WTC11 (cell line): ENCODE measurements around the gene MRPS22.

ENCODE experiments used
- ATF1 ChIP-seq: sonication (generic); formaldehyde crosslinking; IDR thresholded peaks from 2 replicates; pipeline ENCODE4 v1.8.1; 2023; ENCODE audit warnings: mild to moderate bottlenecking, moderate library complexity, missing genetic modification reagents
- CREM ChIP-seq: sonication (generic); formaldehyde crosslinking; IDR thresholded peaks from 2 replicates; pipeline ENCODE4 v1.8.1; 2022; ENCODE audit warnings: mild to moderate bottlenecking, missing genetic modification reagents, moderate library complexity
- CTCF ChIP-seq: fragments of 200-600 bp; IDR thresholded peaks from 2 replicates; pipeline ENCODE4 v1.8.0; 2022; ENCODE audit warnings: antibody characterized with exemption
- NR3C1 ChIP-seq: sonication (generic); formaldehyde crosslinking; conservative IDR thresholded peaks from 2 replicates; pipeline ENCODE4 v1.8.1; 2023; ENCODE audit warnings: low read depth, mild to moderate bottlenecking, missing genetic modification reagents
- ZNF138 ChIP-seq: sonication (generic); formaldehyde crosslinking; conservative IDR thresholded peaks from 2 replicates; pipeline ENCODE4 v1.8.1; 2022; ENCODE audit warnings: mild to moderate bottlenecking, moderate library complexity, missing genetic modification reagents
- ZNF232 ChIP-seq: sonication (generic); formaldehyde crosslinking; IDR thresholded peaks from 2 replicates; pipeline ENCODE4 v1.8.0; 2022; ENCODE audit warnings: mild to moderate bottlenecking, missing genetic modification reagents
- TF ChIP-seq, protein P1 (sequence below): sonication (generic); formaldehyde crosslinking; IDR thresholded peaks from 2 replicates; pipeline ENCODE4 v1.8.0; 2022; ENCODE audit warnings: mild to moderate bottlenecking, missing genetic modification reagents
- TF ChIP-seq, protein P2 (sequence below): sonication (generic); formaldehyde crosslinking; IDR thresholded peaks from 2 replicates; pipeline ENCODE4 v1.8.1; 2023; ENCODE audit warnings: mild to moderate bottlenecking, missing genetic modification reagents, moderate library complexity

- TF ChIP-seq, protein P1, sequence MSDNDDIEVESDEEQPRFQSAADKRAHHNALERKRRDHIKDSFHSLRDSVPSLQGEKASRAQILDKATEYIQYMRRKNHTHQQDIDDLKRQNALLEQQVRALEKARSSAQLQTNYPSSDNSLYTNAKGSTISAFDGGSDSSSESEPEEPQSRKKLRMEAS, result no peak
- TF ChIP-seq CTCF (no peak), ZNF138 (CRISPR knock-in tag) (no peak), NR3C1 (CRISPR knock-in tag) (no peak), ZNF232 (CRISPR knock-in tag) (no peak), ATF1 (no peak), CREM (CRISPR knock-in tag) (no peak)
- TF ChIP-seq, protein P2, sequence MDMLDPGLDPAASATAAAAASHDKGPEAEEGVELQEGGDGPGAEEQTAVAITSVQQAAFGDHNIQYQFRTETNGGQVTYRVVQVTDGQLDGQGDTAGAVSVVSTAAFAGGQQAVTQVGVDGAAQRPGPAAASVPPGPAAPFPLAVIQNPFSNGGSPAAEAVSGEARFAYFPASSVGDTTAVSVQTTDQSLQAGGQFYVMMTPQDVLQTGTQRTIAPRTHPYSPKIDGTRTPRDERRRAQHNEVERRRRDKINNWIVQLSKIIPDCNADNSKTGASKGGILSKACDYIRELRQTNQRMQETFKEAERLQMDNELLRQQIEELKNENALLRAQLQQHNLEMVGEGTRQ (CRISPR knock-in tag), result no peak
Measured at GRCh38 chr3:139317660-139318430, 26.0 kb upstream of the MRPS22 start.
